ENCODE measurements around the gene NALCN.

DNA sequence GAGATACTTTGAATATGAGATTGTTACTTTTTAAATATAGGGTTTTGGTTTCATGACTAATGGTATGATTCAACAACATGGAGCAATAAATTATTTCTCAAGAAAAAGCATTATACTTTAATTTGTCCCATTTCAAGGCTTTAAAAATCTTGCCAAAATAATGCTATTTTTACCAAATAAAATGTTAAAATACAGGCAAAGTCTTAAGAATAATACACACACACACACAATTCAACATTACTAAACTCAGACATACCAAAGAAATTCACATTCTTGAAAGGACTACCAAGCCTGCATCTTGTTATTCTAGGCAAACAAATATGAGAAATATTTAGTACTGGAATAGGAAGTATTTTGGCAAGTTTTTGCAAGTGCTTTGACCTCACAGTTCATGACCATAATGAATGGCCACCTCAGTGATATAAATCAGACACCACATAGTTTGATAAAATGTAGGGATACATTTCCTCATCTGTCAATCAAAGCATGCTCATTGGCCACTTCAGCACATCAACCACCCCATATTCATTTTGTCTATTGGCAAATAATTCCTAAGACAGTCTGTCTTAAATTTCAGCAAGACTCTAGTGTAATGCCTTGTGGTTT, 107.2 kb downstream of the NALCN start:
- TF ChIP-seq, protein P1, sequence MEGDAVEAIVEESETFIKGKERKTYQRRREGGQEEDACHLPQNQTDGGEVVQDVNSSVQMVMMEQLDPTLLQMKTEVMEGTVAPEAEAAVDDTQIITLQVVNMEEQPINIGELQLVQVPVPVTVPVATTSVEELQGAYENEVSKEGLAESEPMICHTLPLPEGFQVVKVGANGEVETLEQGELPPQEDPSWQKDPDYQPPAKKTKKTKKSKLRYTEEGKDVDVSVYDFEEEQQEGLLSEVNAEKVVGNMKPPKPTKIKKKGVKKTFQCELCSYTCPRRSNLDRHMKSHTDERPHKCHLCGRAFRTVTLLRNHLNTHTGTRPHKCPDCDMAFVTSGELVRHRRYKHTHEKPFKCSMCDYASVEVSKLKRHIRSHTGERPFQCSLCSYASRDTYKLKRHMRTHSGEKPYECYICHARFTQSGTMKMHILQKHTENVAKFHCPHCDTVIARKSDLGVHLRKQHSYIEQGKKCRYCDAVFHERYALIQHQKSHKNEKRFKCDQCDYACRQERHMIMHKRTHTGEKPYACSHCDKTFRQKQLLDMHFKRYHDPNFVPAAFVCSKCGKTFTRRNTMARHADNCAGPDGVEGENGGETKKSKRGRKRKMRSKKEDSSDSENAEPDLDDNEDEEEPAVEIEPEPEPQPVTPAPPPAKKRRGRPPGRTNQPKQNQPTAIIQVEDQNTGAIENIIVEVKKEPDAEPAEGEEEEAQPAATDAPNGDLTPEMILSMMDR (IDR thresholded peaks at IDR 0.05): no peak
- TF ChIP-seq POLR2A (IDR thresholded peaks at IDR 0.05): no peak
- TF ChIP-seq POLR2AphosphoS5 (IDR thresholded peaks at IDR 0.05): no peak
